Non-pigmented ciliary epithelial cell (primary cell): Measurements from ENCODE around the gene HDAC3.

Experiments used
- DNase-seq: peaks from one replicate; pipeline ENCODE4 v3.0.0-alpha.2; 2010; ENCODE audit warnings: low read depth

HDAC3 gene

DNA sequence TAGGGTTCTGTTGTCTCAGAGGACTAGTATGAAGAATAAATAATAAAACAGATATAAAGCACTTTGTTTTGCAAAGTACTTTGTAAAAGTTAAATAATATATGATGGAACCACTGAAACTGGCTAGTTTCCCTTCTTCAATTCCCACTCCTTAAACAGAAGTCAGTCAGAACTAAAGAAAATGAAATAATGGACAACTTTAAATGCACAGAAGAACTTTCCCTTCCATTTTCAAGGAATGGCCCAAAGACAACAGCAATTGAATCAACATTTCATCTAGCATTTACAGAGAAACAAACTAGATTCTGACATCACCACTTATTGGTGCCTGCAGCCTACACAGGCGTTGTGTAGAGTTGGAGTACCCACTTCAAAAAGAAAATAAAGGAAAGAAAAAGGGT lies 34.0 kb downstream of the HDAC3 start:
- no peak for DNase-seq

DNA sequence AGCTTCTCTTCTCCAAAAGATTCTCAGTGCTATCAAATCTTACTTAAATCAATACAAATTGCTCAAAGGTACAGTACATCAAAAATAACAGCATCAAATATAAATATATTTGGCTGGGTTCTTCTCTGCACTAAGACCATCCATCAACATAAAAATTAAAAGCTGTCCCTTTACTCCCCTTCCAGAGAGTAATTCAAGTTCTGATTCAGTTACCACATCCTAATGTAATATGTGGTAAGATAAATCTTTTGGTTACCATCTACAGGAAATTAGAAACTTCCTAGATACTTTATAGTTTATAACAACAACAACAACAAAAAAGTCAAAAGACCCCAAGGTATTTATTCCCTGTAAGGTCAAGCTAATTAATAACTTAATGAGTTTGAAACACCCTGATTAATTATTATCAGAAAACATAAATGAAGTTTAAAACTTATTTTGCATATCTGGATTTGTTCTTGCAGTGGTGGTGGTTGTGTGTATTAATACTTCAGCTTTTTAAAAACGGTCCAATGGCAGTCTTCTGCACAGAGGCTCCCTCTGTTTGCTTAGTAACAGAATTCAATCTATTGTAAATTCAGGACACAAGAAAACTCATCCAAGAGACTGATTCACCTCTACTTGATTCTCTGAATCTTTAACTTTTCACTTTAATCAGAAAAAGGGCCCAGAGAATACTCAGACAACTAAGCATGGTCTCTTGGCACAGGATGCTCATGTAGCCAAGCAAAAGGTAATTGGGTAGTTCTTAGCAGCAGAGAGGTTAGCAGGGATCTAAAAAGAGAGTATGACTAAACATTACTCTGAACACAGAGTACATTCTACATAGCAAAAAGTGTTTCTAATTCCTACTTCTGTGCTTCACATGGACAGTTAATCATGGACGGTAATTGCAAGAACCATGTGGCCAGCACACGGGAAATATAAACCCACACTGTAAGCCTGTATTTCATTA lies 38.0 kb downstream of the HDAC3 start:
- no peak for DNase-seq

DNA sequence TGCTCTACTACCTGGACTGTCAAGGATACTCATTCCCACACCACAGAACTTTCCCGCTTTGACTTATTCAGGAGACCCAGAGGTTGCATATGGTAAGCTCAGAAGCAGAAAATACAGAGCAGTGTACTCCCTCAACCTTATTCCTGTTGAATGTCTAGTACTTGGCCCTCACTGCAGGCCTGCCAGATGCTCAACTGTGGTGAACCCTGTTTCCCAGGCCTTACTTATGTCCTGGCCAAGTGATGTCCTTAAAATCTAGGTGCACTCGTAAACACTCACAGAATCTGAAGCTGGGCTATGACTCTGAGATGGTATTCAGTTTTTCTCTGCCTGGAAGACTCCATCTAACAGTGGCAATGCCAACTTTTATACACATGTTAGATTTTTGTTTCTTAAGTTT lies 38.8 kb downstream of the HDAC3 start:
- no peak for DNase-seq

DNA sequence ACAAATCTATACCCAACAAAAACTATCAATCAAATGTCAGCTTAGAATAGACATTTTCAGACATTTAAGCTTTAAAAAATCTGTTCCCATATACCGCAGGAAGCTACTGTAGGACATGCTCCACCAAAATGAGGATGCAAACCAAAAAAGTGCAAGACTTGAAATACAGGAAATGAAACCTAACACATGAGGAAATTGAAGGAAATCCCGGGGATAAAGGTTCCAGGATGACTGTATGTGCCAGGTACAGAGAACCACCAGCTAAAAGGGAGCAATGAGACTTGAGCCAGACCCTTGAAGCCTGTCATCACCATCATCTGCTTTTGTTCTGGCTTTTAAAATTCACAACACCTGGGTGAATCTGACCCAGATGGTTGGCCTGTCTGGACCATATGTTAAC lies 39.3 kb downstream of the HDAC3 start:
- no peak for DNase-seq

DNA sequence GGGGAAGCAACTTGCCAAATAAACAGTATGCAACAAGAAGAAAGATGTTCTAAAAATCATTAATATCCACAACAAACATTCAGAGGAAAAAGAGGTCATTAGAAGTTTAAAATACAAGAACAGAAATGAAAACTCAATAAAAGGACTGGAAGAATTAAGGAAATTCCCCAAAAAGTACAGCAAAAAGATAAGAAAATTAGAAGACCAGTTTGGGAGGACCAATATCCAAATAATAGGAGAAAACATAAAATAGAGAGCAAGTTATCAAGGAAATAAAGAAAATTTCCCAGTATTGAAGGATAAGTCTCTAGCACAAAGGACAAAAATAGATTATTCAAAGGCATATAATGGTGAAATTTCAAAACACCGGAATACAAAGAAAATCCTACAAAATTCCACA lies 39.8 kb downstream of the HDAC3 start:
- DNase-seq = no peak

DNA sequence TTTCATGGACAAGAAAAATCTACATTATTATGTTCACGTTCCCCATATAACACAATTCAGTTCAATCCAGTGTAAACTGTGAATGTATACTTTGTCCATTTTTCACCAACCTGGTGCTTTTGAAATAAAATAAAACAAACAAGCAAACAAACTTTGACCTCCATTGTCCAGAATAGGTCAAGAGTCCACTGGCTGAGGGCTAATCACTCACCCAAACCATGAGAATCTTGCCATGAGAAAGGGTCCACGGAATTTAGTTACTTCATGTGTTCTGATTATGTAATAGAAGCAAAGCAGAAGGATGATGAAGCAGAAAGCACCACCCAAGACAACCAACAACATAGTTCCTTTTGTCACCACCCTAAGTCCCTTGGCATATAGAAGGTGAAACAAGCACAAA lies 46.5 kb downstream of the HDAC3 start:
- DNase-seq = no peak

DNA sequence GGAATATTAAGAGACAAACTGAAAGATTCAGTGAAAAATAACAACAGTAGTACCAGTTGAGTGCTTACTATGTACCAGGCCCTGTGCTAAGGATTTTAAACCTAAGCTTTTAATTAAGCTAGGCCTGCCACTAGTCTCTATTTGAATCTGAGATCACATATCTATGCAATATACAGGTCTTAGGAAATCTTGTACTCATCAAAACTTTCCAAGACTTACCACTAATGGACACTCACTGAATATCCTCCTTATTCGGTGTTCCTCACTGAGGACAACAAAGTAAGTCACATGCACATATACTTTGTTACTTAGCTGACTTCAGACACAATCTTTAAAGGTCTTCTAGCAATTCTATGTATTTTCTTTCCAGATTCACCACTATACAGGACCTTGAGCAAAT lies 50.4 kb downstream of the HDAC3 start:
- DNase-seq = no peak

DNA sequence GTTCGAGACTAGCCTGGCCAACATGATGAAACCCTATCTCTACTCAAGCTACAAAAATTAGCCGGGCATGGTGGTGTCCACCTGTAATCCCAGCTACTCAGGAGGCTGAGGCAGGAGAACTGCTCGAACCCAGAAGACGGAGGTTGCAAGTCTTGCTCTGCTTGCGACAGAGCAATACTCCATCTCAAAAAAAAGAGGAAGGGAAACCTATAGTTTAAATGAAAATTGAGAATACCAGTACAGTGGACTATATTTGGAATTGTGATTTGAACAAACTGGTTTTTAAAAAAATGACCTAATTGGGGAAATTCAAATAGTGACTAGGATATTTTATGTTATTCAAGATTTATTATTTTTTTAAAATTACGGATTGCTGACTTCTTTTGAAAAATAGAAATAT lies 51.1 kb downstream of the HDAC3 start:
- no peak for DNase-seq

DNA sequence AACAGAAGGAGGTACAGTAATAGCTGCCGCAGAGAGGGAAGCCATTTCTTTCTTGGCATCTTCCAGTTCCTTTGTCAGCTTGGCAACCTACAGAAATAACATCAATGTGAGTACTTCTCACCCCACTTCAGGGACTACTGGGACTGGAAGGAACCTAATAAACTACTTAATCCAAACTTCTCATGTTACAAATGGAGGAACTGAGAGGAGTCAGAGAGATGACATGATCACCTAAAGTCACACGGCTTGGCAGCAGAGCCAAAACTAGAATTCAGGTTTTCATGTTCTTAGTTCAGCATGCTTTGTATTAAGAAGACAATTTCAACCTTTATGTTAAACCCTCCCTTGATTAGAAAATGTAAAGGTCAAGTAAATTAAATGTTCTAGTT lies 62.5 kb downstream of the HDAC3 start:
- no peak for DNase-seq

DNA sequence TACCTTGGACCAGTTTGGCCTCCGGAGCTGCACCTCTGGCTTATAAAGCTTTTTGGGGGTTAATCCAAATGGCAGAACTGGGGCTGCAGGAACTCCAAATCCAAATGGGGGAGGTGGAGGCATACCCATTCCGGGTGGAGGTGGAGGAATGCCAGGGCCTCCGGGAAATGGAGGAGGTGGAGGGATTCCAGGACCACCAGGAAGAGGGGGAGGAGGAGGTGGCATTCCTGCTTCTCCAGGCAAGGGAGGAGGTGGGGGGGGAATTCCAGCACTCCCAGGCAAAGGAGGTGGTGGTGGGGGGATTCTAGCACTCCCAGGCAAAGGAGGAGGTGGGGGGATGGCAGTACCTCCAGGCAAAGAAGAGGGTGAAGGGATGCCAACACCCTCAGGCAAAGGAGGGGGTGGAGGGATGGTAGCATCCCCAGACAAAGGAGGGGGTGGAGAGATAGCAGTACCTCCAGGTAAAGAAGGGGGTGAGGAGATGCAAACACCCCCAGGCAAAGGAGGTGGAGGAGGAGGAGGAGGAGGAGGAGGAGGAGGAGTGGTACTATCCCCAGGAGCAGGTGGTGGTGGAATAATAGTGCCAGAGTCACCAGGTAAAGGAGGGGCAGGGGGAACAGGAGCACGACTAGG lies 63.0 kb downstream of the HDAC3 start:
- no peak for DNase-seq
